HG02852 (cell line): ENCODE results near the gene SOCS1.

Experiments used
- ATAC-seq: cut with Tn5 transposase; IDR thresholded peaks from one replicate; pipeline ENCODE4 v1.9.1; 2021; ENCODE audit warnings: mild to moderate bottlenecking, moderate library complexity; ENCODE audit not compliant: unreplicated experiment

SOCS1 gene

DNA sequence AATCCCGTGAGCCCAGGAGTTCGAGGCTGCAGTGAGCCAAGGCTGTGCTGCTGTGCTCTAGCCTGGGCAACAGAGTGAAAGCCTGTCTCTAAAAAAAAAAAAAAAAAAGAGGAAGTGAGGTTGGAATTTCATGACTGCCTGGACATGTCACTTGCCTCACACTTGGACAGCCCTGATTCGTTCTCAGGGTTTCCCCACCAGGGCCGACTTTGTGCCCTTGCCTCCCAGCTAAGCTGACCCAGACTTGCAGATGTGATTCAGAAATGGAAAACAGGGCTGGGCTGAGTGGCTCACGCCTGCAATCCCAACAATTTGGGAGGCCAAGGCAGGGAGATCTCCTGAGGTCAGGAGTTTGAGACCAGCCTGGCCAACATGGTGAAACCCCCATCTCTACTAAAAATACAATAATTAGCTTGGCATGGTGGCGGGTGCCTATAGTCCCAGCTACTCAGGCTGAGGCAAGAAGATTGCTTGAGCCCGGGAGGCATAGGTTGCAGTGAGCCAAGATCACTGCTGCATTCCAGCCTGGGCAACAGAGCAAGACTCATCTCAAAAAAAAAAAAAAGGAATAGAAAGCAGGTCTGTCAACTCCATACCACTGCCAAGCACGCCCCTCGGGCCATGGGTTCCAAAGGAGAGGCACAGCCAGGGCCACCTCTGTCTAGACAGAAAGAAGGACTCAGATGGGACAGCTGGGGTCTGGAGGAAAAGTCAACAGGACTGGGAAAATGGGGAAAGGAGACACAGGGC is 46.9 kb downstream of the SOCS1 start:
- ATAC-seq = no peak

DNA sequence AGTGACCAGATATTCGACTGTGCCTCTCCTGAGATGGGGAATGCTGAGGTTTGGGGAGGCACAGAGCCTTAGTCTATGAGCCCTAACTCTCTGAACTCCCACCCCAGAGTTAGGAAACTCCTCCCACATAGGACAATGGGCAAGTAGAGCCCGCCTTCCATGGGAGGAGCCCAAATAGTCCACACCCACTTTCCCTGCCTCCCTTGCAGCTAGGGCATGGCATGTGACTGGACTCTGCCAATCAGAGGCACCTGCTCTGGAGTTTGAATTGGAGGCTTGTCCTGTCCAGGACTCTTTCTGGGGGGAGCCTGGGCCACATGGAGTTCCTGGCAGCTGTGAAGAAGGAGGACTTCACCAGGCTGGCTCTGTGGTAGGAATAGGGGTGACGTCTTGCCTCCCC is 48.4 kb downstream of the SOCS1 start:
- no peak for ATAC-seq

DNA sequence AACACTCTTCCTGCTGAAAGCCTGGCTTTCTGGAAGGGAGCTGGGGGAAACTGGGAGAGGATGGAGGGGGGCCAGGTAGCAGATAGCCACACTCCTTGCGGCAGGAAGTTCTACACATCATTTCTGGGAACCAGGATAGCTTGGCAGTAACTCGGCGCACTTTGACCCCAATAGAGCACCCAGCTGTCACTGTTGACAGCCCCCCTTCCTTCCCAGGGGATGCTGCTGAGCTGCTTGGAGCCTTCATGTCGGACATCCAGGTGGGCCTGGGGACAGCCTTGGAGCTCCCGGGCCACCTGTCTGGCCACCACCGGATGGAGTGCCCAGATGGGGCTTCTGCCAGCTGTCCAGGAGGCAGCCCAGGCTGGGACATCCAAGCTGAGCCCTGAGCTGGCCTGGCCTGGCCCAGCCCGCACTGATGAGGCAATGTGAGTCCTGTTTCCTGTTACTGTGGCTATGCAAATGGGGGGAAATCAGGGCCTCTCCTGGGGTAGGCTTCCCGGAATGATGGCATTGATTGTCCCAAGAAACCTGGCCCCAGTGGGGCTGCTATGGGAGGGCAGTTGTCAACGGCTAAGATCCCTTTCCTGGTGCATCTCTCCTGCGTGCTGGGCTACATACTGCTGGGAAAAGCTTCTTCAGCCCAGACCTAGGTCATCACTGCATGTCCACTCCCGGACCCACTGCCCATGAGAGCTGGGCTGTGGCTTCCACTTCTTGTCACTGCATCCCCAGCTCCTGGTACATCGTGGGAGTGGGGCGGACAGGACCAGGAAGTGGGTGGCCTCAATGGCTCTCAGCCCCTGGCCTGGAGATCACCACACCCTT is 50.0 kb downstream of the SOCS1 start:
- ATAC-seq = no peak

- ATAC-seq = no peak
Observed at GRCh38 chr16:11205065-11205699, 50.8 kb downstream of the SOCS1 start.

- ATAC-seq = no peak
Observed at GRCh38 chr16:11204513-11205047, 51.4 kb downstream of the SOCS1 start.
